Lower leg skin (tissue), 4 donors: Measurements from ENCODE around the gene IFT88. TPM values are rescaled to one million over a fixed set of nuclear protein-coding genes. Genes with fewer than 3 reads are reported as not detected.

Source experiments
- DNase-seq, 2 donors: peaks; one replicate each; pipeline ENCODE4 v3.0.0-alpha.2; 2019; ENCODE audit warnings: low spot score in 2 of 2
- H3K4me3 ChIP-seq: fragments of 200-600 bp; sonication (generic); 2 replicates; pipeline ENCODE4 v1.5.1; 2017; ENCODE audit warnings: mild to moderate bottlenecking, low read depth; ENCODE audit not compliant: poor library complexity, severe bottlenecking
- POLR2A ChIP-seq, 2 donors: fragments of 450-650 bp; IDR thresholded peaks; one replicate each; pipeline ENCODE4 v1.6.1; 2016 to 2017; ENCODE audit warnings: antibody characterized with exemption in 2 of 2, mild to moderate bottlenecking in 1 of 2, moderate library complexity in 1 of 2
- WGBS, 2 donors: methylation state at CpG; one replicate each; pipeline ENCODE4 v1.1.5; 2018; 5-methylcytosine and 5-hydroxymethylcytosine counted together
- intact Hi-C: fragments of 100-400 bp; cut with DNase I; formaldehyde crosslinking; loops from one replicate; pipeline ENCODE4 v1.15.0; 2023; ENCODE audit warnings: low total_unique reads
- total RNA-seq, 4 donors: library from RNA; depleted of rRNA; stranded (reverse); fragments of >200 nt; gene quantifications; one replicate each; pipeline ENCODE4 v1.1.0, GENCODE V29; 2016
- TF ChIP-seq, protein P1 (sequence below), 3 donors: fragments of 450-650 bp; IDR thresholded peaks; one replicate each; pipeline ENCODE4 v1.5.1; 2016; ENCODE audit warnings: antibody characterized with exemption in 3 of 3, mild to moderate bottlenecking in 3 of 3, moderate library complexity in 2 of 3

Gene IFT88
- total RNA-seq, 4 donors from 2014 or later: 3.5 to 8.0 (median 6.9) TPM

DNA sequence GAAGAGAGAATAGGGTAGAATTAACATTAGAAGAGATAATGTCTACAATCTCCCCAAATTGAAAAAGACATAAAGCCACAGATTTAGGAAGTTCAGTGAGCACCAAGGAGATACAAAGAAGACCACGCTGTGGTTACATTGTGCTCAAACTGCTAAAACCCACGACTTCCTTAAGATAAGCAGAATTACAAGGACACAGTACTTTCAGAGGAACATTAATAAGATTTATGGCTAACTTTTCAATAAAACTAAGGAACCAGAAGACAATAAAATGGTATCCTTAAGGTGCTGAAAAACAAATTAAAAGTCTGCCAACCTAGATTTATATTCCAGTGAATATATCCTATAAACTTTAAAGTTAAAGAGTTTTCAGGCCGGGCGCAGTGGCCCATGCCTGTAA, 129.1 kb downstream of the IFT88 start:
- 62 to 71% methylated on average over 4 of the region's 4 CpGs for WGBS, 2 donors
- DNase-seq: no peak
- no peak overlapping the region for H3K4me3 ChIP-seq
- intact Hi-C loops: no loop called here
- TF ChIP-seq POLR2A (IDR thresholded peaks at IDR 0.05): no peak
- TF ChIP-seq, protein P1, sequence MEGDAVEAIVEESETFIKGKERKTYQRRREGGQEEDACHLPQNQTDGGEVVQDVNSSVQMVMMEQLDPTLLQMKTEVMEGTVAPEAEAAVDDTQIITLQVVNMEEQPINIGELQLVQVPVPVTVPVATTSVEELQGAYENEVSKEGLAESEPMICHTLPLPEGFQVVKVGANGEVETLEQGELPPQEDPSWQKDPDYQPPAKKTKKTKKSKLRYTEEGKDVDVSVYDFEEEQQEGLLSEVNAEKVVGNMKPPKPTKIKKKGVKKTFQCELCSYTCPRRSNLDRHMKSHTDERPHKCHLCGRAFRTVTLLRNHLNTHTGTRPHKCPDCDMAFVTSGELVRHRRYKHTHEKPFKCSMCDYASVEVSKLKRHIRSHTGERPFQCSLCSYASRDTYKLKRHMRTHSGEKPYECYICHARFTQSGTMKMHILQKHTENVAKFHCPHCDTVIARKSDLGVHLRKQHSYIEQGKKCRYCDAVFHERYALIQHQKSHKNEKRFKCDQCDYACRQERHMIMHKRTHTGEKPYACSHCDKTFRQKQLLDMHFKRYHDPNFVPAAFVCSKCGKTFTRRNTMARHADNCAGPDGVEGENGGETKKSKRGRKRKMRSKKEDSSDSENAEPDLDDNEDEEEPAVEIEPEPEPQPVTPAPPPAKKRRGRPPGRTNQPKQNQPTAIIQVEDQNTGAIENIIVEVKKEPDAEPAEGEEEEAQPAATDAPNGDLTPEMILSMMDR (IDR thresholded peaks at IDR 0.05): no peak

DNA sequence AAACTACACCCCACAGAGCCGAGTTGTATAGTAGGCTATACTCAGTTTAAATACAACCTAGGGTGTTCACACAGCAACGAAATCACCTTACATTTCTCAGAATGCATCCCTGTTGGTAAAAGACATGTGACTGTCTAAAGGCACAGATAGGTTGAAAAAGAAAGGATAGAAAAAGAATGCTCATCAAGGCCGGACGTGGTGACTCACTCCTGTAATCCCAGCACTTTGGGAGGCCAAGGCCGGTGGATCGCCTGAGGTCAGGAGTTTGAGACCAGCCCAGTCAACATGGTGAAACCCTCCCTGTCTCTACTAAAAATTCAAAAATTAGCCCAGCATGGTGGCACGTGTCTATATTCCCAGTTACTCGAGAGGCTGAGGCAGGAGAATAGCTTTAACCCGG, 132.8 kb downstream of the IFT88 start:
- intact Hi-C loops: no loop called here
- no peak for DNase-seq
- 89 to 92% methylated on average over 9 of the region's 9 CpGs for WGBS, 2 donors
- TF ChIP-seq POLR2A (IDR thresholded peaks at IDR 0.05): no peak
- TF ChIP-seq, protein P1 (IDR thresholded peaks at IDR 0.05): no peak
- no peak overlapping the region for H3K4me3 ChIP-seq

DNA sequence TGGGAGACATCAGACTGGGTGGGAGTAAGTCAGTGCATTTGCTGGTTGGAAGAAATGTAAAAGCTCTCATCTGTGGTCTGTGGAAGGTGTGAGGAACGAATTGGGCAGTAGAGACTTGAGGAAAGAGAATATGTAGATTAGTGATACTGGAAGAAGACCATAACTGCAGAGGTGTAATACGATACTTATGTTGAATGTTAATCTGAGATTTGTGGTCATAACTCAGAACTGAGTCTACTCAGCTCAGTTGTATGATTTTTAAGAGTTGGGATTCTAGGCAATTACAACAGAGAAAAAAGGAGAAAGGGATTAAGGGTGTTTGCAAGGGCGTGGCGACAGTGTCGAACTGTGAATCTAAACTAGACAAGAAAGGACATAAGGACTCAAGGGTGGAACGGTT, 133.3 kb downstream of the IFT88 start:
- no peak for TF ChIP-seq POLR2A (IDR thresholded peaks at IDR 0.05)
- TF ChIP-seq, protein P1 (IDR thresholded peaks at IDR 0.05): no peak
- 83 to 87% methylated on average over 6 of the region's 6 CpGs for WGBS, 2 donors
- H3K4me3 ChIP-seq: no peak overlapping the region
- DNase-seq: no peak
- intact Hi-C loops: no loop called here

DNA sequence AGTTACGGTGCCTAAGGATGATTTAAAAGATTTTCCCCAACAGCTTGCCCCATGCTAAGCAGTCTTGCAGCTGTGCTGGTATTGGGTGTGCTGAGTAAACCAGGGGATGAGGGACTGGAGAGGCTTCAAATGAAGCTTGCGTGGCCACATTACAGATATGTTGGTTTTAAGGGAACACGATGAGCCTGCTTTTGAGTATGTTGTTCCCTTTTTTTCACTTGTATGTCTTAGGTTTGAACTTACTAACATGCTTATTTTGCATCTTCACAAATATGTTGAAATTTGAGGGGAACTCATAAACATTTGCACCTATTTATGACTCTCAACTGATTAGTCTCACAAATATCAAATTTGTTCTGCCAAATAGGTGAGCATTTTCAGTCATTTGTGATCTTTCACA, 134.5 kb downstream of the IFT88 start:
- TF ChIP-seq, protein P1 (IDR thresholded peaks at IDR 0.05): no peak
- TF ChIP-seq POLR2A (IDR thresholded peaks at IDR 0.05): no peak
- WGBS, 2 donors: 97% methylated on average over 3 of the region's 3 CpGs
- no peak for DNase-seq
- no peak overlapping the region for H3K4me3 ChIP-seq
- intact Hi-C loops: no loop called here

DNA sequence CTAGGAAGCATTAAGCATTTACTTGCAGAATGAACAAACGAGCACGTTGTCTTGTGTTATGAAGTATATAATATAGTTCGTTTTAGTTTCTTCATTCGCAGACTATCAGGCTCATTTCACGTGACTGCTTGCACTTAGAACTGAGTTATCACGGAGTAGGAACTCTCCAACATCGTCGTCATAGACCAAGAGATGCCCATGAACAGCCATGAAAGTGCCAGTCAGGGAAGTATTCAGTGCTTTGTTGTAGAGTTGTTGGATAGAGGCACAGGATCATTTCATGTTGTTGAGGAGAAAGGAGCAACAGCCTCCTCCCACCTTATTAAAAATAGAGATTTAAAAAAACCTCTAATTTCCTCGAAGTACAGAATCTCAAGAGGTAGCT, 135.6 kb downstream of the IFT88 start:
- intact Hi-C loops: no loop called here
- WGBS, 2 donors: 11% methylated on average over 9 of the region's 9 CpGs
- DNase-seq: no peak
- H3K4me3 ChIP-seq: no peak overlapping the region
- TF ChIP-seq, protein P1 (IDR thresholded peaks at IDR 0.05): no peak
